H1 (cell line): Measurements from ENCODE around the gene MRPS16.

Experiments used
- CTCF ChIP-seq, 3 experiments: IDR thresholded peaks; 1 replicate in 2 of 3; 2 replicates in 1 of 3; pipeline versions ENCODE4 v1.5.1 to v1.6.1; 2011; ENCODE audit warnings: low read length in 3 of 3, mild to moderate bottlenecking in 3 of 3, inconsistent platforms in 2 of 3, low read depth in 1 of 3, moderate library complexity in 1 of 3; ENCODE audit not compliant: insufficient read depth in 1 of 3; ENCODE audit errors: control extremely low read depth in 1 of 3
- EZH2 ChIP-seq: fragments of 200-600 bp; sonication (generic); IDR thresholded peaks from 2 replicates; pipeline ENCODE4 v1.7.1; 2012; ENCODE audit warnings: low read depth, mild to moderate bottlenecking, moderate library complexity, low read length, inconsistent platforms; ENCODE audit not compliant: severe bottlenecking
- JUN ChIP-seq: IDR thresholded peaks from 2 replicates; pipeline ENCODE4 v1.6.1; 2011; ENCODE audit warnings: low read depth, mild to moderate bottlenecking, improper control_type of control experiment, low read length
- KDM1A ChIP-seq: fragments of 200-600, 300-600 bp; sonication (generic); IDR thresholded peaks from 2 replicates; pipeline ENCODE4 v1.7.1; 2016; ENCODE audit warnings: mild to moderate bottlenecking, low read length, borderline replicate concordance
- POLR2A ChIP-seq, 2 experiments: IDR thresholded peaks; 1 replicate in 1 of 2; 2 replicates in 1 of 2; pipeline ENCODE4 v1.6.1; 2011; ENCODE audit warnings: low read depth in 2 of 2, low read length in 2 of 2, mild to moderate bottlenecking in 2 of 2; ENCODE audit errors: control extremely low read depth in 1 of 2
- TBP ChIP-seq: IDR thresholded peaks from 2 replicates; pipeline ENCODE4 v1.6.1; 2011; ENCODE audit warnings: low read depth, low read length, improper control_type of control experiment
- TCF12 ChIP-seq: IDR thresholded peaks from 2 replicates; pipeline ENCODE4 v1.6.1; 2011; ENCODE audit warnings: low read depth, mild to moderate bottlenecking, low read length
- YY1 ChIP-seq: IDR thresholded peaks from 2 replicates; pipeline ENCODE4 v1.6.1; 2011; ENCODE audit warnings: low read depth, mild to moderate bottlenecking, low read length
- ZNF274 ChIP-seq: IDR thresholded peaks from 2 replicates; pipeline ENCODE4 v1.7.0; 2012; ENCODE audit warnings: low read length, borderline replicate concordance; ENCODE audit errors: extremely low read depth

DNA sequence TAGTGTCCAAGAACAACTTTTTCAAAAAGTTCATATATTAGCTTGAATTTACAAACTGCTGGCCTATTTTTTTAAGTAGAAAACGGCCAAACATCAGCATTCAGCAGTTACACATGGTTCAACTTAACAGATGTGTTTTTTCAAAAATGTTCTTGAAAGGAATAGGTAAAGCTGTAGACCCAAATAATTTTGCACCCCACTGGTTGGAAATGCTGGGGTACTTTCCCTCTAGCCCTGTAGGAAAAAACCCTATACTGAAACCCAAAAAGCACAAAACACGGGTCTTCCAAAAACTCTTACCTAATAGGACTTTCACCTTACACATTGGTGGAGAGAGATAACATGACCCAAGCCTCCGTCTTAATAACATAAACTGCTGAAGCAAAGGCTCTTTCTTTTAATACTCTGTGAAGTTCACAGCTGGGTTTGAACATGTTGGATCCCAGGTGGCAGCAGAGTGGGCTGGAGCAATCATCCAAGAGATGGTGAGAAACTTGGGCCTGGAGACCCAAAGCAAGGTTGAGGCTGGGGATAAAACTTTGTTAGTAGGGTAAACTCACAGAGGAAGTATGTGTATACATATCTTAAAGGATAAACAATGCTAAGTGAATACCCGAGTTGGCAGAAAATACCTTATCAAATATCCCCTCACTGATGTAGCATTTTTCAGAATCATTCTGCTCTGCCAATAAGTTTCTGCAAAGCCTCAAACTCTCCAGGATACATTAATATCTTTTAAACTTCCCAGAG lies 4.8 kb downstream of the MRPS16 start:
- TF ChIP-seq EZH2, result no peak
- TF ChIP-seq POLR2A (IDR thresholded peaks at IDR 0.05; ENCODE audit: control extremely low read depth in 1 of 2, low read depth in 2 of 2, low read length in 2 of 2), result no peak
- no peak for TF ChIP-seq JUN
- no peak for TF ChIP-seq CTCF (IDR thresholded peaks at IDR 0.05; ENCODE audit: control extremely low read depth in 1 of 3, insufficient read depth in 1 of 3, low read depth in 1 of 3, low read length in 3 of 3)
- TF ChIP-seq TBP, result no peak
- no peak for TF ChIP-seq ZNF274
- no peak for TF ChIP-seq YY1
- no peak for TF ChIP-seq TCF12
- no peak for TF ChIP-seq KDM1A
